NCI-H1092 (cell line): Measurements from ENCODE around the gene KCP.

Experiments used
- DNase-seq: peaks from one replicate; lab custom pipeline; 2025; lab: John Stamatoyannopoulos, UW

Gene KCP

DNA sequence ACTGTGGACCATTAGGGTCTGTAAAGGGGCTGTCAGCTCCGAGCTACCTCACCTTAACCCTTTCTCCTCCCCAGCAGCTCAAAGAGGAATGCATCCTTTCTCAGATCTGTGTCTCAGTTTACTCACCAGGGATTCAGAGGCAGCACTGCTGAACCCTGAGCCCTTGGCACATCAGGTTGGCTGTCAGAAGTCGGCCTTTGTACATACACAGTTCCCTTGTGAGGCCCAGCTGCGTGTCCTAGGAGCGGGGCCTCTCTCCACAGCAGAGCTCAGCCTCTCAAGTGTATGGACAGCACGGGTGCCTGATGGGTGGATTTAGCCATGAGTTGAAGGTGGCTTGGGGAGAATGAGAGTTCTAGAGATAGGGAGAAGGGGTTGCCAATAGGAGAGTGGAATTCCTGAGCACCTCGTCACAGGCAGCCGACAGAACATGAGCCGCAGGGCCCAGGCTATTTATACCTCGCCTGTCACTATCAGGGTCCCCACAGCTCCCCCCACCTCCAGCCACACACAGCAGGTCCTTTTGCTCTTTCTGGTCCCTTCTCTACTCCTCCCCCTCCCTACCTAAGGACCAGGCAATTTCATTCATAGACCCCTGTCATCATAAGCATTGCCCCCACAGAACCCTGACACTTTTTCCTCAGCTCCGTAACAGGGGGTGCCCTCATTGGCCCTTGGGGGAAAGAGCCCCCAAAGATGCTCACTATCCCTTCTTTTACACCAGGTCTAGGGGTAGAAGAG is 82.4 kb downstream of the KCP start:
- DNase-seq: no peak

DNA sequence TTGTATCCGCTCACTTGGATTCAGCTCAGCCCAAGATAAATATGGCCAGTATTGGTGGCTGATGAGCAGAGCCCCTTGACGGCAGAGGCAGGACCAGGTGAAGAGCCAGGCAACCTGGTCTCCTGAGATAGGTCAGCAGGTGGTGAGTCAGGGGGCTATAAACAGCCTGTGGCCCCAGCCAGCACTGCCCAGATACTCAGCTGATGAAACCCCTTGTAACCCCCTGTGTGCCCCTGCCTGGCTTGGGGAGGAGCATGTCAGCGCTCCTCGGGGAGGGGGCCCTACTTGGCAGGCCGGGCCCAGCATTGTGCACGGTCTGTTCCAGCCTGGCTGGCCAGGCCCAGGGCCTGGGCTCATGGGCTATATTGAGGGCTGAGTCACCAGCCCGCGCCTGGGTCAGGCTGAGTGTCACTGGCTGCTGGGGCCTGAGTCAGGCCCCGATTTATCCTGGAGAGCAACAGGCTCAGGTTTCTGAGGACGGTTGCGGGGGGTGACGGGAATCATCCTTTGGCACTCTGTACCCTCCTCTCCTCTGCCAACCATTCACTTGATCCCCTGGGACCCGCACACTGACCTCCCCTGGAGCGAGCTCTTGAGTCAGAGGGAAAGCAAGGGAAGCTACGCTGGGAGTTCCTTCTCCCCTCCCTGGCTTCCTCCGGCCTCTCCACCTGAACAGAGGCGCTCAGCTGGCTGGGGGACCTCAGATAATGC is 83.1 kb downstream of the KCP start:
- DNase-seq: no peak

DNA sequence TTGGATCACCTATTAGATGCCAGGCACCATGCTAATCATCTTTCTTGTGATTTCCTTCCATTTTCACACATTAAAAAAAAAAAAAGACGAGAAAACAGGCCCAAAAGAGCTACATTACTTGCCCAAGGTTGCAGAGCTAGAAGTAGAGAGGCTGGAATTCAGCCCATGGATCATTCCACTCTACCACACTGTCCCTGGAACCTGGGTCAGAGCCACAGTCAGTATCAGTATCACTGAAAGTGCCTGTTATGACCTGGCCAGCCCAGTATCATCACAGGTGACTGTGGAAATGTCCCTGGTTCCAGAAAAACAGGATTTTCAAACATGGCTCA is 83.6 kb downstream of the KCP start:
- DNase-seq: no peak
